Spleen (tissue), 7 donors: ENCODE data around the gene KLHL30.

Source experiments
- CTCF ChIP-seq, 11 experiments: fragments of 200-600 bp in 7 of 11; fragments of 450-650 bp in 4 of 11; sonication (generic) in 4 of 11; IDR thresholded peaks in 8 of 11; conservative IDR thresholded peaks in 3 of 11; 1 replicate in 7 of 11; 2 replicates in 4 of 11; pipeline versions ENCODE4 v1.4.0 to v1.8.0; 2016 to 2021; ENCODE audit warnings: antibody characterized with exemption in 11 of 11, inconsistent platforms in 4 of 11, mild to moderate bottlenecking in 1 of 11
- POLR2AphosphoS5 ChIP-seq, 3 donors: sonication (generic); formaldehyde crosslinking; IDR thresholded peaks; one replicate each; pipeline ENCODE4 v1.5.1; 2017; ENCODE audit warnings: antibody characterized with exemption in 3 of 3
- donor health status: DM: no; HTN: no; CAD: no; lungs with moderate emphysema.
- donor health status: DM: no; HTN: no; CAD: no.
- donor health status: DM: no; HTN: no; CAD: no.

- TF ChIP-seq POLR2AphosphoS5 (IDR thresholded peaks at IDR 0.05) (no peak), CTCF (IDR thresholded peaks at IDR 0.05 in 8 of 11, conservative IDR thresholded peaks at IDR 0.05 in 3 of 11) (no peak)
These were observed 11.1 kb upstream of the KLHL30 start for GRCh38 chr2:238127165-238128060.
